BLaER1 treated with 17β-estradiol and CSF1 and Interleukin-3, amounts not matched to agents 10 nM and 100 nM (cell line): Measurements from ENCODE around the gene CALCOCO1.

Experiments
- H3K27ac ChIP-seq, 11 experiments: shearing (Covaris generic); formaldehyde crosslinking; 2 replicates each; pipeline ENCODE4 v1.8.1; 2022
- H3K27me3 ChIP-seq, 11 experiments: shearing (Covaris generic); formaldehyde crosslinking; 2 replicates each; pipeline ENCODE4 v1.8.1; 2022
- H3K36me3 ChIP-seq, 11 experiments: shearing (Covaris generic); formaldehyde crosslinking; 2 replicates each; pipeline ENCODE4 v1.8.1; 2022
- H3K4me1 ChIP-seq, 10 experiments: shearing (Covaris generic); formaldehyde crosslinking; 2 replicates each; pipeline ENCODE4 v1.8.1; 2022
- H3K4me2 ChIP-seq, 11 experiments: shearing (Covaris generic); formaldehyde crosslinking; 2 replicates each; pipeline ENCODE4 v1.8.1; 2022
- H3K4me3 ChIP-seq, 10 experiments: shearing (Covaris generic); formaldehyde crosslinking; 2 replicates each; pipeline ENCODE4 v1.8.1; 2022
- H3K9ac ChIP-seq, 11 experiments: shearing (Covaris generic); formaldehyde crosslinking; 2 replicates each; pipeline ENCODE4 v1.8.1; 2022
- H3K9me3 ChIP-seq, 11 experiments: shearing (Covaris generic); formaldehyde crosslinking; replicated peaks in 1 of 11; 2 replicates each; pipeline ENCODE4 v1.8.1; 2022
- H4K20me1 ChIP-seq, 11 experiments: shearing (Covaris generic); formaldehyde crosslinking; 2 replicates each; pipeline ENCODE4 v1.8.1; 2022
- Cebpa-rat ChIP-seq, 11 experiments: shearing (Covaris generic); IDR thresholded peaks; 2 replicates each; pipeline ENCODE4 v1.8.1; 2022

The CALCOCO1 gene

GRCh38 chr12:53748072-53748840, 21.0 kb upstream of the CALCOCO1 start:
- Histone ChIP-seq H3K36me3 (no peaks in the 10 kb centered on the region), H3K4me2 (no peak overlapping the region), H3K4me3 (no peak overlapping the region), H3K4me1 (peaks cover 14 to 31% (median 22%) of the 10 kb centered on the region in 10 experiments; a peak in 19 of 20 replicates), H3K9me3 (no peaks in the 10 kb centered on the region), H3K27me3 (peaks cover 95 to 99% (median 98%) of the 10 kb centered on the region in 11 experiments), H3K27ac (no peak overlapping the region), H4K20me1 (peaks cover 0 to 52% (median 7%) of the 10 kb centered on the region in 11 experiments; a peak in 10 of 22 replicates), H3K9ac (no peak overlapping the region)
- TF ChIP-seq Cebpa-rat (IDR thresholded peaks at IDR 0.05): no peak

GRCh38 chr12:53747095-53747494, 19.8 kb upstream of the CALCOCO1 start:
- Histone ChIP-seq H3K4me1 (peaks cover 14 to 22% (median 18%) of the 10 kb centered on the region in 10 experiments; a peak in 19 of 20 replicates), H3K9me3 (no peaks in the 10 kb centered on the region), H3K27me3 (peaks cover 95 to 99% (median 98%) of the 10 kb centered on the region in 11 experiments), H3K27ac (no peak overlapping the region), H3K4me2 (peak overlapping the region in 2 of 11 experiments; percentile 34 to 35; a peak in 1 of 22 replicates), H3K9ac (no peak overlapping the region), H3K4me3 (no peak overlapping the region), H3K36me3 (no peaks in the 10 kb centered on the region), H4K20me1 (peaks cover 0 to 50% (median 7%) of the 10 kb centered on the region in 11 experiments; a peak in 10 of 22 replicates)
- no peak for TF ChIP-seq Cebpa-rat (IDR thresholded peaks at IDR 0.05)

GRCh38 chr12:53746592-53747092, 19.4 kb upstream of the CALCOCO1 start:
- H3K27me3 ChIP-seq: peaks cover 95 to 99% (median 98%) of the 10 kb centered on the region in 11 experiments
- H3K4me1 ChIP-seq: peaks cover 9 to 17% (median 14%) of the 10 kb centered on the region in 10 experiments; a peak in 19 of 20 replicates
- peaks cover 0 to 45% (median 7%) of the 10 kb centered on the region in 11 experiments; a peak in 10 of 22 replicates for H4K20me1 ChIP-seq
- no peaks in the 10 kb centered on the region for H3K9me3 ChIP-seq
- no peak overlapping the region for H3K9ac ChIP-seq
- TF ChIP-seq Cebpa-rat (IDR thresholded peaks at IDR 0.05): no peak
- no peak overlapping the region for H3K4me3 ChIP-seq
- peak overlapping the region in 2 of 11 experiments; percentile 34 to 35; a peak in 1 of 22 replicates for H3K4me2 ChIP-seq
- no peaks in the 10 kb centered on the region for H3K36me3 ChIP-seq
- no peak overlapping the region for H3K27ac ChIP-seq

GRCh38 chr12:53744751-53745150, 17.5 kb upstream of the CALCOCO1 start:
- H3K4me3 ChIP-seq: no peak overlapping the region
- H3K27me3 ChIP-seq: peaks cover 95 to 99% (median 98%) of the 10 kb centered on the region in 11 experiments
- H4K20me1 ChIP-seq: peaks cover 0 to 26% (median 7%) of the 10 kb centered on the region in 11 experiments; a peak in 9 of 22 replicates
- no peaks in the 10 kb centered on the region for H3K4me1 ChIP-seq
- no peaks in the 10 kb centered on the region for H3K9me3 ChIP-seq
- H3K9ac ChIP-seq: no peak overlapping the region
- H3K4me2 ChIP-seq: no peak overlapping the region
- no peaks in the 10 kb centered on the region for H3K36me3 ChIP-seq
- no peak overlapping the region for H3K27ac ChIP-seq
- TF ChIP-seq Cebpa-rat (IDR thresholded peaks at IDR 0.05): no peak

GRCh38 chr12:53744130-53744441, 16.8 kb upstream of the CALCOCO1 start:
- H3K36me3 ChIP-seq: no peaks in the 10 kb centered on the region
- H3K4me1 ChIP-seq: peaks cover 0 to 6% (median 2%) of the 10 kb centered on the region in 10 experiments; a peak in 4 of 20 replicates
- no peak for TF ChIP-seq Cebpa-rat (IDR thresholded peaks at IDR 0.05)
- H3K27me3 ChIP-seq: peaks cover 95 to 99% (median 98%) of the 10 kb centered on the region in 11 experiments
- no peak overlapping the region for H3K9ac ChIP-seq
- H3K4me3 ChIP-seq: no peak overlapping the region
- H3K9me3 ChIP-seq: no peaks in the 10 kb centered on the region
- H3K4me2 ChIP-seq: no peak overlapping the region
- peaks cover 0 to 23% (median 6%) of the 10 kb centered on the region in 11 experiments; a peak in 11 of 22 replicates for H4K20me1 ChIP-seq
- no peak overlapping the region for H3K27ac ChIP-seq

- H3K9ac ChIP-seq: no peak overlapping the region
- peaks cover 0 to 9% (median 2%) of the 10 kb centered on the region in 10 experiments; a peak in 4 of 20 replicates for H3K4me1 ChIP-seq
- TF ChIP-seq Cebpa-rat (IDR thresholded peaks at IDR 0.05): no peak
- no peaks in the 10 kb centered on the region for H3K36me3 ChIP-seq
- no peak overlapping the region for H3K4me2 ChIP-seq
- H3K27ac ChIP-seq: no peak overlapping the region
- H4K20me1 ChIP-seq: peaks cover 0 to 25% (median 7%) of the 10 kb centered on the region in 11 experiments; a peak in 11 of 22 replicates
- H3K4me3 ChIP-seq: no peak overlapping the region
- peaks cover 95 to 99% (median 98%) of the 10 kb centered on the region in 11 experiments for H3K27me3 ChIP-seq
- H3K9me3 ChIP-seq: no peaks in the 10 kb centered on the region
Observed at GRCh38 chr12:53743266-53744129, 16.2 kb upstream of the CALCOCO1 start.

- Histone ChIP-seq H3K27ac (no peak overlapping the region), H3K9ac (no peak overlapping the region), H3K4me3 (no peak overlapping the region), H4K20me1 (peaks cover 0 to 26% (median 9%) of the 10 kb centered on the region in 11 experiments; a peak in 10 of 22 replicates), H3K9me3 (no peaks in the 10 kb centered on the region), H3K4me1 (peaks cover 0 to 9% (median 2%) of the 10 kb centered on the region in 10 experiments; a peak in 4 of 20 replicates), H3K4me2 (no peak overlapping the region), H3K36me3 (no peaks in the 10 kb centered on the region), H3K27me3 (peaks cover 86 to 100% (median 98%) of the 10 kb centered on the region in 11 experiments)
- no peak for TF ChIP-seq Cebpa-rat (IDR thresholded peaks at IDR 0.05)
Observed at GRCh38 chr12:53740130-53740491, 12.9 kb upstream of the CALCOCO1 start.

- Histone ChIP-seq H3K9me3 (no peaks in the 10 kb centered on the region), H3K4me1 (peaks cover 0 to 9% (median 2%) of the 10 kb centered on the region in 10 experiments; a peak in 4 of 20 replicates), H3K36me3 (no peaks in the 10 kb centered on the region), H3K27me3 (peaks cover 80 to 99% (median 91%) of the 10 kb centered on the region in 11 experiments), H4K20me1 (peaks cover 0 to 26% (median 9%) of the 10 kb centered on the region in 11 experiments; a peak in 10 of 22 replicates), H3K4me2 (peak overlapping the region in 6 of 11 experiments; percentile 12 to 65 (median 31); a peak in 6 of 22 replicates), H3K27ac (no peak overlapping the region), H3K9ac (no peak overlapping the region), H3K4me3 (no peak overlapping the region; a peak in 1 of 20 replicates)
- TF ChIP-seq Cebpa-rat (IDR thresholded peaks at IDR 0.05): no peak
Observed at GRCh38 chr12:53739214-53740129, 12.2 kb upstream of the CALCOCO1 start.
